Subcutaneous adipose tissue (tissue), 4 donors: ENCODE measurements around the gene EFCAB12. TPM values are rescaled to one million over a fixed set of nuclear protein-coding genes. Genes with fewer than 3 reads are reported as not detected.

Source experiments
- CTCF ChIP-seq: fragments of 450-650 bp; IDR thresholded peaks from one replicate; pipeline ENCODE4 v1.5.1; 2016; ENCODE audit warnings: low read depth, mild to moderate bottlenecking, control low read depth, antibody characterized with exemption, moderate library complexity
- total RNA-seq, 4 donors: library from RNA; depleted of rRNA; stranded (reverse); fragments of >200 nt; gene quantifications; one replicate each; pipeline ENCODE4 v1.1.0, GENCODE V29; 2016

Gene EFCAB12
- total RNA-seq, 4 donors from 2014 or later, result 0.94 to 1.0 TPM; not detected in 2

- no peak for TF ChIP-seq CTCF
These were observed 32.1 kb upstream of the EFCAB12 start for GRCh38 chr3:129460572-129460971.

DNA sequence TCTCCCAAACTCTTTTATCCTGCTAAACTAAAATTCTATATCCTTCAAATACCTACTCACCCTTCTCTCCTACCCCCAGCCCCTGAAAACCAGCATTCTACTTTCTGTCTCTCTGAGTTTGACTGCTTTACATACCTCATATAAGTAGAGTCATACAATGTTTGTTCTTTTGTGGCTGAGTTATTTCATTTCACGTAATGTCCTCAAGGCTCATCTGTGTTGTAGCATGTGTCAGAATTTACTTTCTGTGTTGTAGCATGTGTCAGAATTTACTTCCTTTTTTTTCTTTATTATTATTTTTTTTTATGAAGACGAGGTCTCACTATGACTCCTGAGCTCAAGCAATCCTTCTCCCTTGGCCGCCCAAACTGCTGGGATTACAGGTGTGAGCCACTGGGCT lies 31.7 kb upstream of the EFCAB12 start:
- TF ChIP-seq CTCF, result no peak

DNA sequence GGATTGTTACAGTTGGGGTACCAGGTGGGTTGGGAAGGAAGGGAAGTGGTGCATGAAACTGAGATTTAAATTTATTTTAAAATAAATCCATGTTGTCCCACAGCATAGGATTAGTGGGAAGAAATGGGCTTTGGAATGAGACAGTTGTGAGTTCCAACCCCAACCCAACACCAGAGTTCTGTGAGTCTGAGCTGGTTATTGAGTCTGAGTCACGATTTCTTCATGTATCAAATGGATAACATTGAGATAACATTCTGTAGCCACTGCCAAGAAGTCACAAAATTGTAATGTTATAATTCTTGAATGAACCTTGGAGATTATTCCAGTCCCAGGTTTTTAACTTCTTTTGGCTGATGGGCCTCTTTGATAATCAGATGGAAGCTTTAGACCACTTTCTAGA lies 25.3 kb upstream of the EFCAB12 start:
- no peak for TF ChIP-seq CTCF

GRCh38 chr3:129449279-129450115 lies 21.1 kb upstream of the EFCAB12 start:
- TF ChIP-seq CTCF, result no peak

DNA sequence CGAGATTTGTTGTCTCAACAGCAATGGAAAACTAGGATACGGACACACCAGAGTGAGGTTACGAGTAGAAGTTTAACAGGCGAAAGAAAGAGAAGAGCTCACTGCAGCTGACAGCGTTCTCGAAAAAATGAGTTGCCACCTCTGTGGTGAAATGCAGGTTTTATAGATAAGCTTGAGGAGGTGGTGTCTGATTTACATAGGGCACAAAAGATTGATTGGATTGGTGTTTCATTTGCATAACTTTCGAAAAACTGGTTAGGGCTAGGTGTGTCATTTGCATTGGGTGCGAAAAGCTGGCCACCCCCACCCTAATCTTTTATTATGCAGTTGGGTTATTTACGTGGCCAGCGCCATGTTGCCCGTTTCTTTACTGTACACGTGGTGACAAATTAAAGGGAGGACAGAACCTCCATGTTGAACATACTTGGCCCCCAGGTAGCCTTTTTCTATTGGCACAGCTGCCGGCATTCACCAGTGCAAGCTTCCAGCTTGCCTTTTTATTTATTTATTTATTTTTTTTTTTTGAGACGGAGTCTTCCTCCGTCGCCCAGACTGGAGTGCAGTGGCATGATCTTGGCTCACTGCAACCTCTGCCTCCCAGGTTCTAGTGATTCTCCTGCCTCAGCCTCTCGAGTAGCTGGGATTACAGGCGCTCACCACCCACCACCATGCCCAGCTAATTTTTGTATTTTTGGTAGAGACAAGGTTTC lies 19.9 kb upstream of the EFCAB12 start:
- TF ChIP-seq CTCF, result no peak

DNA sequence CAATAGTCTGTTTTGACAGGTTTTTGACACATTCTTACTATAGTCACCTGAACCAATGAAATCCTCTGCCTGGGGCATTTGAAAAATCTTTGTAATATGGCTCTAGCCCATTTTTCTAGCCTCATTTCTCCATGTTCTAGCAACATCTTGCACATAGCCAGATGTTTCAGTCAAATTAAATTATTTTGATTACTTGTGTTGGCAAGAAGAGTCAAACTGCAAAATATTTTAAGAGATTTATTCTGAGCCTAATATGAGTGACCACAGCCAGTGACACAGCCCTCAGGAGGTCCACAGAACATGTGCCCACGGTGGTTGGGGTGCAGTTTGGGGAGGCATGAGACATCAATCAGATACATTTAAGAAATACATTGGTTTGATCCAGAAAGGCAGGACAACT lies 18.5 kb upstream of the EFCAB12 start:
- TF ChIP-seq CTCF, result no peak

- no peak for TF ChIP-seq CTCF
These were observed 17.0 kb upstream of the EFCAB12 start for GRCh38 chr3:129445471-129445870.
